ENCODE measurements around the gene SLFN11.
"Not testable (repeated sequence)": the region's sequence is repeated elsewhere in the genome, so short reads cannot be mapped to it uniquely, and the experiment has no call there.

- TF ChIP-seq CTCF (conservative IDR thresholded peaks at IDR 0.05; ENCODE audit: low read depth in 2 of 2); EZH2 (IDR thresholded peaks at IDR 0.05; ENCODE audit: low read depth, unreplicated experiment); EZH2phosphoT487 (IDR thresholded peaks at IDR 0.05; ENCODE audit: unreplicated experiment); REST (IDR thresholded peaks at IDR 0.05; ENCODE audit: unreplicated experiment); POLR2AphosphoS5 (IDR thresholded peaks at IDR 0.05; ENCODE audit: low read depth); STAT1 (IDR thresholded peaks at IDR 0.05; ENCODE audit: unreplicated experiment); ETS1 (IDR thresholded peaks at IDR 0.05); NANOG (IDR thresholded peaks at IDR 0.05; ENCODE audit: borderline replicate concordance); CREB1 (CRISPR knock-in tag; IDR thresholded peaks at IDR 0.05; ENCODE audit: low read depth); JUNB (IDR thresholded peaks at IDR 0.05; ENCODE audit: unreplicated experiment): not testable (repeated sequence)
These were observed 41.3 kb upstream of the SLFN11 start for GRCh38 chr17:35414707-35415106.

Measured in GM23338 (cell line).